Sciatic nerve (tissue), 2 donors: Measurements from ENCODE around the gene TRPC1. TPM values are rescaled to one million over a fixed set of nuclear protein-coding genes. Genes with fewer than 3 reads are reported as not detected.

Source experiments
- ATAC-seq: fragments of 200-7000 bp; cut with Tn5 transposase; one replicate; pipeline ENCODE4 v1.9.1; 2020; ENCODE audit warnings: mild to moderate bottlenecking, moderate library complexity
- DNase-seq: peaks from one replicate; pipeline ENCODE4 v3.0.0-alpha.2; 2020; ENCODE audit warnings: low spot score
- intact Hi-C: fragments of 100-400 bp; cut with DNase I; formaldehyde crosslinking; loops from one replicate; pipeline ENCODE4 v1.14.2; 2022
- total RNA-seq: library from RNA; stranded (reverse); fragmentation: NEBNext Ultra II Directional; extraction: Animal tissue kit (Norgen Biotek cat#: 25700); gene quantifications from one replicate; pipeline ENCODE4 v1.2.1, GENCODE V29; 2021
- donor health status: DM: no; HTN: no; CAD: no.
- donor health status: DM: no; HTN: no; CAD: no.

Gene TRPC1
- total RNA-seq, 1 donor from 2014 or later: 30.4 TPM

DNA sequence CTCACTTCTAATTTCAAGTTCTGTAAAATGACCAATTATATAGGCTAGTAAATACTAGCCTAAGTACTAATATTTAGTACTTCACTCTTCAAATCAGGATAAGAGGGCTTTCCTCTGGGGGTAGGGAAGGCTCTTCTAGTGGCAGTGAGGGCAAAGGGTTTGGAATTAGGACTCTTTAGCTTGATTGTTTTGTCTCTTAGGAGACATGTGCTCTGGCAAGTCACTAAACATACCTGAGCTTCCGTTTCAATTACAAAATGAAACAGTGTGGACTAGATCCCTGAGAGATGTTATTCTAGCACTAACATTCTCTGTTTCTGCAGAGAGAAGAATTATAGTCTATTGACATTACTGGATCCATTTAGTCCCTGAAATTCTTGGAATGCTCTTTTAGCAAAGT, 93.5 kb downstream of the TRPC1 start:
- no peak for ATAC-seq
- intact Hi-C loops: no loop called here
- no peak for DNase-seq

DNA sequence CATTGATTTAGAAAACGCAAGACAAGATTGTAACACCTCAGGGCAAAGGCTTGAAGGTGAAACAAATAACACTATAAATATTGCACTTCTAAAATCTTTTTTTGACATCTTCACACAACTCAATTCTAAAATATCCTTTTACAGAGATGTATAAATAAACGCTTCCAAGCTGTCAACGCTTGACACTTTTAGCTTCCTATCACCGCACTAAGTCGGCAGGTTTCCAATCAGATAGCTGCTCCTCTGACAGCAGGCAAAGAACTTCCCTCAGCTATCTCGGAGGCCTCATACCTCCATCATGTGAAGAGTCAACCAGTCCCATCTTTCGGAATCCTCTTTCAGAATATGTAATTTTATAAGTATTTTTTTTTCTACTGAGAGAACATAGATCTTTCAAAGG, 94.1 kb downstream of the TRPC1 start:
- ATAC-seq: no peak
- no peak for DNase-seq
- intact Hi-C loops: no loop called here

DNA sequence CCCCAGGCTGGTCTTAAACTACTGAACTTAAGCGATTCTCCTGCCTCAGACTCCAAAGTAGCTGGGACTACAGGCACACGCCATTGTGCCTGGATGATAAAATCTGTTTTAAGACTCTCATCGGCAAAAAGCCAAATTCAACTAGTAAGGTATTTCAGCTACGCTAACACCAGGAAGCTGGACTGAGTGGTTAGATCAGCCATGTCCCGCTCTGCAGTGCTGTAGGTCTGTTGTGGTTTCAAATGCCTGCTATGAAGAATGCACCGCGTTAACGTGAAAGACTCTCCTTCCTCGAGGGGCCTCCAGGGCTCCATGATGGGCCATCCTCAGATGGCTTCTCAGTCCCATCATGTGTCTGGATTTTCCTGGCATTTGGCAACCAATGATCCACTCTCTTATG, 94.8 kb downstream of the TRPC1 start:
- ATAC-seq: no peak
- no peak for DNase-seq
- intact Hi-C loops: no loop called here

DNA sequence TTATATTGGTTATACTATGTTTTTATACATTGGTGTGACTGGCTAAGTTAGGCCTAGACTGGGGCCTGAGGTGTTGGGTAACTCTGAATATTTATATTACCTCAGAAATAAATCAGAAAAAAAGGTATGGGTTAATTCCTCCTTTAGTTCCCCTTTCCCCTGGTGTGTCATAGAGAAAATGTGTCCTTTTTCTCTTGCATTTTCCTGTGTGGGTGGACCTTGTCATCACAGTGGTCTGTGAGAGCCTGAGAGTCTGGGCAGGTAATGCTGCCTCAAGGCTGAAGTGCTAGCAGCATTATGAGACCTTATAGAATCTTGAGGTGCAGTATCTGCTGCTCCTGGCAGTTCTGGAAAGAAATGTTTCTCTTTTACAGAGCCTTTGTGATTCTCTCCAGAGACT, 95.3 kb downstream of the TRPC1 start:
- intact Hi-C loops: no loop called here
- ATAC-seq (no peak), DNase-seq (no peak)

DNA sequence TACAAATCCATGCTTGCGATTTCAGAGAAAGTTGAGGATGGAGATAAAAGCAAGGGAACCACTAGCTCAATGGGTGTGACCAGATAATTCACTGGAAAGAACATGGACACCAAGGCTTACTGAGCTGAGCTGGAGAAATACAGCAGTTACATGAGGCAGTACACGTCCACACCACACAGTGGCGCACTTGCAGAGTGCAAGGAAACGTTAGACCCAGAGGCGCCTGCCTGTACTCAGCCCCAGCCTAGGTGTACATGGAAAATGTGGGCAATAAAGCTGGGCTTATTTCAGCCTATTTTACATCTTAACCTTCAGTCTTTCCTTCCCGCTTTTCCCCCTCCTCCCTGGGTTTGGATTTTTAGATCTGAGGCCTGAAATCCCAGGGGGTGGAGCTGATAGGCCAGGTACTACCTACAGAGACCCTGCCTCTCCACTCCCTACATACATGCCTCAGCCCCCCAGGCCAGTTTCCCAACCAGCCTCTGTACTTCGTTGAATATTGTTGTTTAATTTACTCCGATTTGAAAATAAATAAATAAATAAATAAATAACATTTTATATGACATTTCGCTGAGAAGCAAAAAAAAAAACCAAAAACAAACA, 105.0 kb downstream of the TRPC1 start:
- intact Hi-C loops: no loop called here
- ATAC-seq (peak; percentile 90), DNase-seq (peak; percentile 83)

DNA sequence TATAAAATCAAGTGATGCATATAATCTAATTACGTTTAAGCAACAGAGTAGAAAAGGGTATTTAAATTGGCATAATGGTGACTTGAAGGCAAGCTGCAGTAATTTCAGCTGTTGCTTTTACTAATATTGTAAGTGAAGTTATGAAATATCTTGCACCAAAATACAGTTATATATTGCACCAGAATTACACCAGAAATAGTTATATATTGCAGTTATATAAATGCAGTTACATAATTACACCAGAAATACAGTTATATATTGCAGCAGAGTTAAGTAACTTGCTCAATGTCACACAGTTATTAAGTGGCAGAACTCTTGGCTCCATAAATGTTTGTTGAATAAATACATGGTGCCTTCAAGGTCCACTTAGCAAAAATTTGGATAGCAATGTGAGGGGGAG, 113.7 kb downstream of the TRPC1 start:
- ATAC-seq: no peak
- intact Hi-C loops: no loop called here
- no peak for DNase-seq

DNA sequence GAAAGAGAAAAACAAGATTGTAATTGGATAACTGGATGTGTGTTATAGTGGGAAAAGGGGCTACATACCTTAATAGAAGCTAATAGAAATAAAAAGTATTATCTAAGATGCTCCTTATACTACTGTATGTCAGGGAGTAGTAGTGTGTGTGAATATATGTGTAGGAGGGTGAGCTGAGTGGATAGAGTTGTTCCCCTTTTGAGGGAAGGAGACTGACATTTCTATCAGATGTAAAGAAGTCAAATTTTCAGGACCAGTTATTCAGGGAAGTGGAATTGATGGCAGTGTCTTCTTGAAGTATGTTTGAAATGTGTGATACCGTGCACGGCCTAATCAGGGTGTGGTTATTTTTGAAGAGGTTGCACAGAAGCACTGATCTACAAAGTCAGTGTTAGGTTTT, 116.0 kb downstream of the TRPC1 start:
- no peak for ATAC-seq
- intact Hi-C loops: no loop called here

DNA sequence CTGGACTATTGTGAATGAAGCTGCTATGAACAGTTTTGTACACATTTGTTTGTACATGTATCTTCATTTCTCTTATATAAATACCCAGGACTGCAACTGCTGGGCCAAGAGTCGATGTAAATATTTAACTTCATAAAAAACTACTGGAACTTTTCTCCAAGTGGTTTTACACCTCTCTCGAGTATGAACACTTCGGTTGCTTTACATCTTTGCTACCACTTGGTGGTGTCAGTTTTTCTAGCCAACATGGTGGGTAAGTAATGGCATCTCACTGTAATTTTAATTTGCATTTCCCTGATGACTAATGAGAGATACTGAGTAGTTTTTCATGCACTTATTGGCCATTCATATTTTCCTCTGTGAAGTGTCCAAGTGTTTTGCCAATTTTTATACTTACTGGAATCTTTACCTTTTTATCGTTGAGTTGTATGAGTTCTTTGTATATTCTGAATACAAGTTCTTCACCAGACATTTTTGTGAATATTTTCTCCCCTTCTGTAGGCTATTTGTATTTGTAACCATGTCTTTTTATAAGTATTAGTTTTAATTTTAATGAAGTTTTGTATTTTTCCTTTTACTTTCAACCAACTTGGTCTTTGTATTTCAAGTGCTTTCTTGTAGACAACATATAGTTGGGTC, 120.6 kb downstream of the TRPC1 start:
- intact Hi-C loops: no loop called here
- ATAC-seq: no peak
- no peak for DNase-seq

More for the DNA sequence above, 116.0 kb downstream of the TRPC1 start:
- DNase-seq: no peak

DNA sequence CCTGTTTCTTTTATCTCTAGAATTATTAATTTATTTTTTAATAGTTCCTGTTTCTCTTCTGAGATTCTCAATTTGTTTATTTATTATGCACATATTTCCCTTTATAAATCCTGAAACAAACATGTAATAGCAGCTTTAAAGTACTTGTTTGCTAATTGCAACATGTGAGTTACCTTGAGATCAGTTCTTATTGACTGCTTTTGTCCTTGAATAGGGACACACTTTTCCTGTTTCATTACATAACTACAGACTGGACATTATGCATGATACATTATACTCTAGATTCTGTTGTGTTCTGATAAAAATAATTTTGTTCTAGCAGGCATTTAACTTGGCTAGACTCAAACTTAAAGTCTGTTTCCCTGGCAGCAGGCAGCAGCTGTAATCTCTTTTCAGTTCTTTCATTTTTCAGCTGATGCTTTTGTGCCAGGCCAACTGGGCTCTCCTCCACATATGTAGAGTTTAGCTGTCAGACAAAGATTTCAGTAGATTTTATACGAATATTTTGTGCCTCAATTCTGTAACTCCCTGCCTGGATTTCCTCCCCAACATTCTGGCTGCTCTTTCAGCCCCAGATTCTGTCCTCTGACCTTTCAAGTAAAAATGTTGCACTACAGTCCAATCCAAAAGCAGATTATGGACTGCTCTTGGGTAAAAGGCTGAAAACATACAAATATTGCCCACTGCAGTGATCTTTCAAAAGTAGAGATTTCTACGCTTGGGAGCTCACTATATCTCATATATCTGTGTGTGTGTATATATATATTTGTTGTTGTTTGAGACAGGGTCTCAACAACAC, 123.1 kb downstream of the TRPC1 start:
- DNase-seq (no peak), ATAC-seq (no peak)
- intact Hi-C loops: no loop called here

DNA sequence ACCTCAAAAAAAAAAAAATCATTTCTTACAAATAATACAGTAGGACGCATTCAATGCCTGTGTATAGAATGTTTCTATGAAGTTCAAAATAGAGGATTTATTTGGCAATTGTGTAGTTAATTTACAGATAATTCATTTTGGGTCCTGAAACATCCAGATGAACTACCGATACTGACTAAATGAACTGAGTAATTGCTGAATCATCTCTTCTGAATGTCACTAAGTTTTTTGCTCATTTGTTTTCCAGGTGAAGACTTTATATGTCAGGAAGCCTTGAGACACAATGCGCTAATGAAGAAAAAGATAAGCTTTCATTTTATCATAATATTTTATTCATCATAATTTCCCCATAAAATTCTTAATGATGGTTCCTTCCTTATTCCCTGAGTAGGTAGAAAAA, 125.3 kb downstream of the TRPC1 start:
- intact Hi-C loops: no loop called here
- DNase-seq (no peak), ATAC-seq (no peak)

DNA sequence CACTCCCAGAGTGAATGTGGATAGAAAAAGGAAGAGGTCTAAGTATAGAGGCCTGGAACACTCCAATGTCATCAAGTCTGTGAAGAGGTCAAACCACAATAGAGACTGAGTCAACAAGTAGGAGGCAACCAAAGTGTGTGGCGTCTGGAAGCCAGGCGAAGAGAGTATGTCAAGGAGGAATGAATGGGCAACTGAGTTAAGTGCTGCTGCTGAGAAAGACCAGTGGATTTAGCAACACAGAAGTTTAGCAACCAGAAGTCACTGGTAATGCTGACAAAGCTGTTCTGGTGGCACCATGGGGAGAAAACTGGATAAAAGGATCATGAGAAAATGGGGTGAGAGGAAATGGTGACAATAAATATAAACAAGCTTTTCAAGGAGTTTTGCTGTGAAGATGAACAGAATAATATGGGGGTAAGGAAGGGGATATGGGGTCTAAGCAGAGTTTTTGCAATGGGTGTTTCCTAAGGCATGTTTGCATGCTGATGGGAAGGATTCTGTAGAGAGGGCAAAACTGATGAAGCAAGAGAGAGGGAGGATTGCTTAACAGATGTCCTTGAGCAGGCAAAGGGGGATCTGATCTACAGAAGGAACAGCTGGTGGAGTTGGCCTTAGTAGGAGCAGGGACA, 126.7 kb downstream of the TRPC1 start:
- peak; percentile 74 for ATAC-seq
- intact Hi-C loops: no loop called here
- DNase-seq: no peak

DNA sequence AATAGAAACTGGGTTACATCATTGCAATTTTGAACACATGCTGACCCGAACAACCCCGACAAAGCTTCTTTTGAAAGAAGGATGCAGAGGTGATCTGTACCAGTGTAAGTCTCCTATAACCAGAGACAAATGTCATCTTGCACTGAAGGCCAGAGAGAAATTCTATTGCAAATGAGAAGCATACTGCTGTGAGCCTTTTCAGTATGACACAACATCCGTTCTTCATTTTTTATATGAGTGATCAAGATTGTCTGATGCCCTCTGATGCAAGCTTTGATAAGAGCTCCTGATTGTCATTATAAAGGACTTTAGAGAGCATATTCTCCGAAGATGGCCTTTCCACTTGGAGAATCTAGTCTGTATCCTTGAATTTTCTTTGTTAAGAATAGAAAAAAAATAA, 128.2 kb downstream of the TRPC1 start:
- intact Hi-C loops: no loop called here
- ATAC-seq (no peak), DNase-seq (no peak)

DNA sequence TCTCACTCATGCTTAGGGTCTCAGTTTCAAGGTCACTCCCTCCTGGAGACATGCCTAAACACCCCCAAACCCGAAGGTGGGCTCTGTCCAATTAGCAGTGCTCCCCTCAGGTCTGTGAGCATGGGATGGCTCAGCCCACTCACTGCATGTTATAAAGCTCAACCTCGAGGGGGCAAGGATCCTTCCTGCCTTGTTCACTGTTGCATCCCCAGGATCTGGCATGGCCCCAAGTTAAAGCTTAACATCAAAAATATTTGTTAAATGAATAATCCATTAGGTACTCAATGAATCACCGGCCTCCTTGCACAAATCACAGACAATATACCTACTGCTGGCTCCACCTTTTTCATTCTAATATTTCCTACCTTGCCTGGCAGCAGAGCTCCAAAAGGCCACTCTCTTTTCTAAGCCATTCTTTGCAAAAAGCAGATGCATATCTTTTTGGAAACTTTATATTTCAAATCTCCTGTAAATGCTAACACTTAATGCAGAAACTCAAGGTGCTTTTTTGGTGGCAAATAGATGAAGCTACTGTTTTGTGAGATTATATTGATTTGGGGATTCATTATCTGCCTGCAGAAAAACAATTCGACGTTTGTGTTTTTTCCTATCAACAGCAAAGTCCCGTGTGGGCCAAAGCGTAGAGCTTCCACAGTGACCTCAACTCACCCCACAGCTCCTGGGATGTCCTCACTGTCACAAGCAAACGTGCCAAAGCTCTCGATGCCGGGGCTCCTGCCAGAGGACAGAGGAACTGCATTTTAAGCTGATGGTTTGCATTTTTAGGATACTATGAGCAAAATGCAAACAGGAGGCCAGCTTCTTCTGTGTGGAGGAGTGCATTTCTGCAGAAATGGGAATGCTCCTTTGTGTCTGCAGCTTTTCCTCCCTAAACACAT, 129.7 kb downstream of the TRPC1 start:
- DNase-seq: no peak
- ATAC-seq: no peak
- intact Hi-C loops: no loop called here

DNA sequence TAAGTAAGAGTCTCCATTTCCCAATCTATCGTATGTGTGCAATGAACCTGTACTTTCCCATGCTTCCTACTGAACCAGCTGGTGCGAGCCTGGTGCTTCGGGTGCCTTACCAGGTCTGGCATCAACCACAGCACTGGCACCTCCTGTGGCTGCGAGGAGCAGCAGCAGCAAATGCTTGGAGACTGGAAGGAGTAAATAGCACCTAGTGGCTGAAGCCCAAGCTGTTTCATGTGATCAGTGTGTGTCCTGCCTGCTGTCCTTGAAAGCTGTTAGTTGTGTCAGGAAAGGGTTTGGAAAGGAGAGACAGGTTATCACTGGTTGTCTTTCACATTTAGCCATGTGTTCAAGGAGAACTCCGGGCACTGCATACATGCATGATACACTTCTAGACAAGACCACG, 133.2 kb downstream of the TRPC1 start:
- no peak for DNase-seq
- ATAC-seq: no peak
- intact Hi-C loops: no loop called here

Other genes with a start within 250 kb of the TRPC1 start
- 30.5 TPM for gene ATR, start 145.3 kb upstream of the TRPC1 start, total RNA-seq
- 0.53 TPM for gene PLS1, start 127.6 kb upstream of the TRPC1 start, total RNA-seq
- gene PCOLCE2, start 165.0 kb downstream of the TRPC1 start, total RNA-seq: 22.6 TPM
- gene PAQR9, start 239.6 kb downstream of the TRPC1 start, total RNA-seq: 0.13 TPM